ENCODE measurements around the gene SCNN1B. TPM values are rescaled to one million over a fixed set of nuclear protein-coding genes. Genes with fewer than 3 reads are reported as not detected.
A peak's percentile ranks its signal among the peaks of the same experiment; 100 is the strongest.
"Not testable (repeated sequence)": the region's sequence is repeated elsewhere in the genome, so short reads cannot be mapped to it uniquely, and the experiment has no call there.

SCNN1B gene
- total and polyA plus RNA-seq, 8 donors = 0.47 to 2.3 (median 1.0) TPM

GRCh38 chr16:23293016-23293415 is 9.1 kb upstream of the SCNN1B start:
- no peak for TF ChIP-seq CTCF (IDR thresholded peaks at IDR 0.05)
- Histone ChIP-seq H3K4me1 (no peaks in the 10 kb centered on the region), H3K27ac (no peak overlapping the region), H3K4me3 (no peak overlapping the region), H3K27me3 (no peaks in the 10 kb centered on the region), H3K9me3 (no peaks in the 10 kb centered on the region), H3K36me3 (no peaks in the 10 kb centered on the region)
- DNase-seq = no peak
- intact Hi-C loops (cut with DNase I) = no loop called here
- no peak for FAIRE-seq
- ATAC-seq = no peak
- 86 to 89% methylated on average over 6 of the region's 6 CpGs for WGBS, 2 donors

GRCh38 chr16:23294260-23294659 is 7.8 kb upstream of the SCNN1B start:
- DNase-seq = no peak
- H3K9me3 ChIP-seq = no peaks in the 10 kb centered on the region
- TF ChIP-seq CTCF (IDR thresholded peaks at IDR 0.05) = no peak
- no peaks in the 10 kb centered on the region for H3K27me3 ChIP-seq
- intact Hi-C loops (cut with DNase I) = no loop called here
- no peaks in the 10 kb centered on the region for H3K36me3 ChIP-seq
- WGBS, 2 donors = 69 to 79% methylated on average over 2 of the region's 2 CpGs
- no peak for ATAC-seq
- no peak for FAIRE-seq
- no peaks in the 10 kb centered on the region for H3K4me1 ChIP-seq
- H3K4me3 ChIP-seq = no peak overlapping the region
- no peak overlapping the region for H3K27ac ChIP-seq

GRCh38 chr16:23296994-23297393 is 5.1 kb upstream of the SCNN1B start:
- DNase-seq (peak in 1 of 6 donors; percentile 18), ATAC-seq (peak in 3 of 4 donors; percentile 27 to 66 (median 62)), FAIRE-seq (no peak)
- Histone ChIP-seq H3K4me1 (no peaks in the 10 kb centered on the region), H3K9me3 (no peaks in the 10 kb centered on the region), H3K27ac (no peak overlapping the region), H3K27me3 (peaks cover 0 to 3% (median 1%) of the 10 kb centered on the region in 4 donors), H3K4me3 (no peak overlapping the region), H3K36me3 (no peaks in the 10 kb centered on the region)
- intact Hi-C loops (cut with DNase I) = no loop called here
- 65 to 74% methylated on average over 3 of the region's 3 CpGs for WGBS, 2 donors
- no peak for TF ChIP-seq CTCF (IDR thresholded peaks at IDR 0.05)

GRCh38 chr16:23298290-23298915 is 3.7 kb upstream of the SCNN1B start:
- ATAC-seq = no peak
- Histone ChIP-seq H3K4me3 (no peak overlapping the region), H3K27ac (no peak overlapping the region), H3K27me3 (peaks cover 0 to 3% (median 1%) of the 10 kb centered on the region in 4 donors), H3K36me3 (no peaks in the 10 kb centered on the region), H3K4me1 (no peaks in the 10 kb centered on the region), H3K9me3 (no peaks in the 10 kb centered on the region)
- TF ChIP-seq CTCF (IDR thresholded peaks at IDR 0.05) = no peak
- no peak for DNase-seq
- intact Hi-C loops (cut with DNase I) = no loop called here
- 62 to 75% methylated on average over 6 of the region's 6 CpGs for WGBS, 2 donors
- no peak for FAIRE-seq

- H3K36me3 ChIP-seq; H3K4me1 ChIP-seq; H3K9me3 ChIP-seq; H3K4me3 ChIP-seq; DNase-seq; H3K27ac ChIP-seq; FAIRE-seq; H3K27me3 ChIP-seq; ATAC-seq; intact Hi-C loops (cut with DNase I): not testable (repeated sequence)
- 27 to 67% methylated on average over 2 to 3 of the region's 3 CpGs for WGBS, 2 donors
Observed at GRCh38 chr16:23299815-23300214, 2.3 kb upstream of the SCNN1B start.

All from pancreas (tissue), 10 donors.